Measurements from ENCODE around the gene TNP2.

TNP2 gene

DNA sequence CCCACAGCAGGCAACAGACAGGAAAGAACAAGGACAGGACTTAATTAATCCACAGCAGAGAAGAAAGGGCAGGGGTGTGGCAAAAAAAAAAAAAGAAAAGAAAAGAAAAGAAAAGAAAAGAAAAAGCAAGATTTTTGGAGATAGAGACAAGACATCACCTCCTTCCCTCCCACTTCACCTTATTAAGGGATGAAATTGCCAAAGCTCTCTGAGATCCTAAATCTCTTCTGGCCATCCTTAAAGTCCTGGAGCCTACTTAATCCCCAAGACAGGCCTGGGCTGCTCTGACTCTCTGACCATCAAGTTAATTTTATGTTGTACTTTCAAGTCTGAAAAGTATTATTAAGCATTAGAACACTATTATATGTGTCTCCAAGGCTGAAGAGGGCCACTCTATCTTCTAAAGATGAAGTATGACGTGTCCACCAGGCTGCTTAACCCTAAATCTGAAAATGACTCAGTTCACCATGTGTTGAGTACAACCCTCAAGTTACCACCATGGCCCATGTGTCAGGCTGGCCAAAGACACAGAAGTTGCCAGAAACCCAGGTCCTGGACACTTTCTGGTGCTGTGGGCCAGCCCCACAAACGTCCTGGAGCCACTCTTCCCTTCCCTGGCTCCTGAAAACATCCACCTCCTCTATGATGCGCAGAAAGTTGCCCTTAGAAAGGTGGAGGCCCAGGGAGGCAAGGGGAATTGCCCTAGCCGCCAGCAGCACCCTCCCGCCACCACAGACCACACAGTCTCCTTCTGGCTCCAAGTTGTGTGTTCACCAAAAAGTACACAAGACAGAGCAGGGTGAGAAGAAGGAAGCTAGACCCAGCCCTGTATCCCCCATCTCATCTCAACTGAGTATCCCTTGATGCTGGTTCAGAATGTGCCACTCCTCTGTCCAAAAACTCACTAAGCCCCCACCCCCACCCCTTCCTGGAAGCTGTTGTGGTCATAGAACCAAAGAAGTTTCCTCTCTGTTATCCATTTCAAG is 15.8 kb downstream of the TNP2 start:
- Histone ChIP-seq H3K79me2 (no peaks in the 10 kb centered on the region), H3K9ac (no peak overlapping the region), H2AFZ (no peak overlapping the region), H3K4me2 (ENCODE audit: low read length) (no peak overlapping the region), H3K36me3 (ENCODE audit: control insufficient read depth, insufficient read depth, low read length) (no peaks in the 10 kb centered on the region), H3K27ac (no peak overlapping the region), H3K9me3 (ENCODE audit: control insufficient read depth, low read length) (no peaks in the 10 kb centered on the region), H3K27me3 (ENCODE audit: control insufficient read depth, insufficient read depth, low read length) (no peaks in the 10 kb centered on the region), H3K4me3 (ENCODE audit: low read depth, low read length) (no peak overlapping the region), H3K4me1 (peaks cover 3% of the 10 kb centered on the region)
- no peak for TF ChIP-seq CTCF (IDR thresholded peaks at IDR 0.05)

DNA sequence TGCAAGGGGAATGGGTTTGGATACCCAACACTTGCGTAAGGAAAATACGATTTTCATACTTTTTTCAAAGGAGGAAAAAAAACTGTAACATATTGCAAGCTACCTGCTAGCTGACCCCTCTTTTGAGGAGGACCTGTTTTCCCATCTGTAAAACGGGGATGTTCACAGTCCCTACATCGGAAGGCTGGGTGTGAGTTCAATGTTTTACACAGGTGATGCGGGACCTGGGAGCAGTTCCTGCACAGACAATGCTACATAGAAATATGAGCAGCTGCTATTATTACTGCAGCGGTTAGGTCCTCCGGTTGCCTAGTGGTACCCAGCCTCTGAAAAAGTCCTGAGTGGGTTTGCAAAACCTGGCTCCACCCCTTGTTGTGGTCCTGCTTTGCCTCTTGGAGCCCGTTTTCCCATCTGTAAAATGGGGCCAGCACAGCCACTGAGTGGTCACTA is 16.6 kb downstream of the TNP2 start:
- Histone ChIP-seq H3K4me3 (ENCODE audit: low read depth, low read length) (no peak overlapping the region), H3K9ac (no peak overlapping the region), H3K79me2 (no peaks in the 10 kb centered on the region), H2AFZ (no peak overlapping the region), H3K4me2 (ENCODE audit: low read length) (no peak overlapping the region), H3K27me3 (ENCODE audit: control insufficient read depth, insufficient read depth, low read length) (no peaks in the 10 kb centered on the region), H3K9me3 (ENCODE audit: control insufficient read depth, low read length) (no peaks in the 10 kb centered on the region), H3K36me3 (ENCODE audit: control insufficient read depth, insufficient read depth, low read length) (no peaks in the 10 kb centered on the region), H3K27ac (no peak overlapping the region), H3K4me1 (peaks cover 3% of the 10 kb centered on the region)
- TF ChIP-seq CTCF (IDR thresholded peaks at IDR 0.05): no peak

DNA sequence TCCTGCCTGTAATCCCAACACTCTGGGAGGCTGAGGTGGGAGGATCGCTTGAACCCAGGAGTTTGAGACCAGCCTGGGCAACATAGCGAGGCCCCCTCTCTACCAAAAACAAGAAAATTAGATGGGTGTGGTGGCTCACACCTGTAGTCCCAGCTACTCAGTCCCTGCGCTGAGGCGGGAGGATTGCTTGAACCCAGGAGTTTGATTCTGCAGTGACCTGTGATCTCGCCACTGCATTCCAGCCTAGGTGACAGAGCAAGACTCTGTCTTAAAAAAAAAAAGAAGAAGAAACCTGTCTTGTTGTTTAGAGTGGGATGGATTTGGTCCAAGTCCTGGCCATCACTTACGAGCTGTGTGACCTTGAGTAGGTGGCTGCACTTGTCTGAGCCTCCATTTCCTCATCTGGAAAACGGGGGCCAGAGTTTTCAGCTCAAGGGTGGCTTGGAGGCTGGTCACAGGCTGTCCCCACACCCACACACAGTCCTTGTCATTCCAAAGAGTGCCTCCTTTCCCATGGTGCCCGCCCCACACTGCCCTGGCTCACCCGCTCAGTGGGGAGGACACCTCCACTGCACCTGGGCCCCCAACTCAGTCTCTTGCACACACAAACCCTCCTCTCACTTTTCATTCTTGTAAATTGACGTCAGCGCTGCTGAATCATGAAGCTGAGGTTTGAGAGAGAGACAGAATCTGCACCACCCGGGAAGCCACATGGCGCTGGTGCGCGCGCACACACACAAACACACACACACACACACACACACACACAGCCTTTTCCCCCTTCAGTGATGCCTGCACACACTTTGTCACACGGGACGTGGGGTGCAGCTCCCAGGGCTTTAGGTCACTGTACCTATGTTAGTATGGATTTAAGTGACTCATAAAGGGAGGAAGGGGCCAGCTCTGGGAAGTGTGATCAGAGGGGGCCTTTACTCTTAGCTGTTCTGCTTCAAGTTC is 17.3 kb downstream of the TNP2 start:
- Histone ChIP-seq H3K4me2 (ENCODE audit: low read length) (no peak overlapping the region), H3K27me3 (ENCODE audit: control insufficient read depth, insufficient read depth, low read length) (no peaks in the 10 kb centered on the region), H3K4me1 (no peaks in the 10 kb centered on the region), H2AFZ (no peak overlapping the region), H3K27ac (no peak overlapping the region), H3K79me2 (no peaks in the 10 kb centered on the region), H3K4me3 (ENCODE audit: low read depth, low read length) (no peak overlapping the region), H3K36me3 (ENCODE audit: control insufficient read depth, insufficient read depth, low read length) (no peaks in the 10 kb centered on the region), H3K9me3 (ENCODE audit: control insufficient read depth, low read length) (no peaks in the 10 kb centered on the region), H3K9ac (no peak overlapping the region)
- no peak for TF ChIP-seq CTCF (IDR thresholded peaks at IDR 0.05)

DNA sequence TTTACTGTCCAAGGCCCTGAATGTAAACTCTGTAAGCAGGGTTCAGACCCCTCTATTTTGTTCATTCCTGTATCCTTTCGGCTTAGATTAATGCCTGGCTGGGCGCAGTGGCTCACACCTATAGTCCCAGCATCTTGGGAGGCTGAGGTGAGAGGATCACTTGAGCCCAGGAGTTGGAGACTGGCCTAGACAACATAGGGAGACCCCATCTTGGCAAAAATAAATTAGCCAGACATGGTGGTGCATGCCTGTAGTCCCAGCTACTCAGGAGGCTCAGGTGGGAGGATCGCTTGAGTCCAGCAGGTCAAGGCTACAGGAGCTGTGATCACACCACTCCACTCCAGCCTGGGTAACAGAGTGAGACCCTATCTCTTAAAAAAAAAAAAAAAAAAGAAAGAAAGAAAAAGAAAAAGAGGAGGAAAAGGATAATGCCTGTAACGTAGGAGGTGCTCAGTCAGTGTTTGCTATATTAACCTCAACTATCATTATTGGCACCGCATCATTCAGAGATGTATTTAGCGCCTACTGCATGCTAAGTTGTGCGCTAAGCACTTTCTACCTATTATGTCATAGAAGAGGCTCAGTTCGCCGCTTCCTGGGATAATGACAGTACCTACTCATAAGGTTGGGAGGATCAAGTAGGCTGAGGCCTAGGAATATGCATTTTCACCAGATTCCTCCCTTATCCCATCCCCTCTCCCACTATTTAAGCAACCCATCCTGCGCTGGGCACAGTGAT is 18.2 kb downstream of the TNP2 start:
- Histone ChIP-seq H3K9me3 (ENCODE audit: control insufficient read depth, low read length) (no peaks in the 10 kb centered on the region), H3K79me2 (no peaks in the 10 kb centered on the region), H3K27ac (no peak overlapping the region), H3K4me2 (ENCODE audit: low read length) (no peak overlapping the region), H2AFZ (no peak overlapping the region), H3K36me3 (ENCODE audit: control insufficient read depth, insufficient read depth, low read length) (no peaks in the 10 kb centered on the region), H3K4me1 (no peaks in the 10 kb centered on the region), H3K27me3 (ENCODE audit: control insufficient read depth, insufficient read depth, low read length) (no peaks in the 10 kb centered on the region), H3K9ac (no peak overlapping the region), H3K4me3 (ENCODE audit: low read depth, low read length) (no peak overlapping the region)
- no peak for TF ChIP-seq CTCF (IDR thresholded peaks at IDR 0.05)

All from parathyroid adenoma (tissue), 2 donors.